Naive thymus-derived CD8-positive, alpha-beta T cell (primary cell): ENCODE results near the gene RASL12. TPM values are rescaled to one million over a fixed set of nuclear protein-coding genes. Genes with fewer than 3 reads are reported as not detected.
"Not testable (repeated sequence)": the region's sequence is repeated elsewhere in the genome, so short reads cannot be mapped to it uniquely, and the experiment has no call there.

Experiments used
- ATAC-seq, 2 donors: fragments of 150-1000 bp; cut with Tn5 transposase in 1 of 2; sonication (Bioruptor Pico), chemical (Tn5 transposase) in 1 of 2; 1 replicate in 1 of 2; 2 replicates in 1 of 2; pipeline ENCODE4 v1.10.0; 2021; ENCODE audit warnings: mild to moderate bottlenecking in 2 of 2, moderate library complexity in 2 of 2
- POLR2A ChIA-PET: fragments of 350-600 bp; sonication (Branson Sonifier 250); formaldehyde crosslinking; loops from one replicate; lab custom pipeline; 2021; ENCODE audit warnings: antibody characterized with exemption; lab: Charles Lee
- DNase-seq, 10 donors: peaks; one replicate each; pipeline versions ENCODE4 v3.0.0 to v3.0.0-alpha.2; 2020 to 2022
- H3K27ac Mint-ChIP-seq, 10 donors: one replicate each; pipeline ENCODE4 v1.8.0; 2020 to 2022; ENCODE audit warnings: mild to moderate bottlenecking in 10 of 10, mixed read lengths in 10 of 10, moderate library complexity in 4 of 10, inconsistent platforms in 1 of 10
- H3K27me3 Mint-ChIP-seq, 5 donors: one replicate each; pipeline ENCODE4 v1.8.0; 2021 to 2022; ENCODE audit warnings: mixed read lengths in 5 of 5
- H3K36me3 Mint-ChIP-seq, 3 donors: one replicate each; pipeline ENCODE4 v1.8.0; 2020 to 2022; ENCODE audit warnings: mixed read lengths in 3 of 3, mild to moderate bottlenecking in 2 of 3, inconsistent platforms in 1 of 3
- H3K4me1 Mint-ChIP-seq, 4 donors: one replicate each; pipeline ENCODE4 v1.8.0; 2021 to 2022; ENCODE audit warnings: mixed read lengths in 4 of 4
- H3K4me3 Mint-ChIP-seq, 10 donors: one replicate each; pipeline ENCODE4 v1.8.0; 2020 to 2022; ENCODE audit warnings: mild to moderate bottlenecking in 10 of 10, mixed read lengths in 10 of 10, moderate library complexity in 6 of 10, inconsistent platforms in 1 of 10
- H3K9me3 Mint-ChIP-seq, 9 donors: one replicate each; pipeline ENCODE4 v1.8.0; 2020 to 2022; ENCODE audit warnings: mixed read lengths in 9 of 9, mild to moderate bottlenecking in 3 of 9, inconsistent platforms in 1 of 9, moderate library complexity in 1 of 9
- polyA plus RNA-seq, 3 donors: library from polyadenylated mRNA; unstranded; fragments of 300-500 nt; fragmentation: Illumina TruSeq; gene quantifications; one replicate each; pipeline ENCODE4 v1.2.3, GENCODE V29; 2021
- total RNA-seq, 8 experiments: library from RNA in 2 of 8; stranded (reverse) in 2 of 8; gene quantifications; one replicate each; pipeline ENCODE4 v1.2.3 and lab custom pipeline; 2021 to 2026

Gene RASL12
- total and polyA plus RNA-seq, 5 experiments from 2014 or later = not detected

DNA sequence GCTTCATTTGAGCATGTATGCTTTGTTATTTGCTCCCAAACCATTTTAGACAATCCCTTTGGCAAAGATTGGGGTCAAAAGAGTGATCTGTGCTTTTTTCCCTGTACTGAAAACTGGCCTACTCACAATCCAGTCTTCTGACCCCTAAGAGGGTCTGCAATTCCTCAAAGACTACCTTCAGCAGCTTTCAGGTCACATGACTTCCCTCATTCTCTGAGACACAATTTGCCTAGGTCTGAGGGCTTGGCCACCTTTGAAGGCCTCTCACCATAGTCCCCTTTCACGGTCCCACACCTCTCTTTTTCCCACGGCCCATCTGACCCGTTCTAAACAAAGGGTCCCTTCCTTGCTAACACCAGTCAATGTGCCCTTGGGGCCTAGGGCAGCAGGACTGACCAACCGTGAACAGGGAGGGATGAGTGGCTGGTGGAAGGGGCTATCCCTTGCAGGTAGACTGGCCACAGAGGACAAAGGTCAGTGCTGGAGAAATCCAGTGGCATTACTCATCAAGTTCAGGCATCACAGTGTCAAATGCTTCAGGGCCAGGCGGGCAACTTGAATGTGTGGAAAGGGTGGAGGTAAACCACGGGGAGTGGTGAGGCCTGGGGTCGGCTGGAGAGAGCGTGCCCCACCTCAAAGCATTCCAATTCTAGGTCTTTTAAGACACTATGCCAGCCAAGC lies 10.8 kb downstream of the RASL12 start:
- Mint-ChIP-seq H3K27ac (no peak overlapping the region), H3K36me3 (no peaks in the 10 kb centered on the region), H3K4me3 (no peak overlapping the region), H3K4me1 (peaks cover 0 to 5% (median under 1%) of the 10 kb centered on the region in 4 donors), H3K9me3 (no peaks in the 10 kb centered on the region), H3K27me3 (peaks cover 0 to 6% (median 2%) of the 10 kb centered on the region in 5 donors)
- ATAC-seq = no peak
- no peak for DNase-seq
- POLR2A ChIA-PET = no interaction called here

DNA sequence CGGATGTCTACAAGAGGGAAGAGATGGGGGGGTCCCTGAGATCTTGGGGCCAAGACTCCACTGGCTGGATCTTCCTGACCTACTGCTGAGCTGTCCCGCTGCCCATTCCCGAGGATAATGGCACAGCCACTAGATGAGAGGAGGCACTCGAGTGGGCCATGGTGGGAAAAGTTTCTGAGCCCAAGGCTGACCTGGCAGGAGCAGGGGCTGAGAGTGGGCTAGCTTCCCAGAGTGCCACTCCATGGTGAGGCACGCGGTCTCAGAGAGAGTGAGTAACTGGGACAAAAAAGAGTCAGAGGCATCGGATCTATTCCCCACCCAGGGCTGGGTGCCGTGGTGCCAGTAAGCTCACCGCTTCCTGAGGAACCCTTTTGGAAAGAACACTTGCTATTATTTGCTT lies 11.7 kb downstream of the RASL12 start:
- ATAC-seq = no peak
- Mint-ChIP-seq H3K27ac (peak overlapping the region in 1 of 10 donors; percentile 3), H3K4me1 (peaks cover 0 to 5% (median 2%) of the 10 kb centered on the region in 4 donors), H3K9me3 (no peaks in the 10 kb centered on the region), H3K27me3 (peaks cover 0 to 6% (median 2%) of the 10 kb centered on the region in 5 donors), H3K36me3 (no peaks in the 10 kb centered on the region), H3K4me3 (no peak overlapping the region)
- DNase-seq = no peak
- POLR2A ChIA-PET = no interaction called here

DNA sequence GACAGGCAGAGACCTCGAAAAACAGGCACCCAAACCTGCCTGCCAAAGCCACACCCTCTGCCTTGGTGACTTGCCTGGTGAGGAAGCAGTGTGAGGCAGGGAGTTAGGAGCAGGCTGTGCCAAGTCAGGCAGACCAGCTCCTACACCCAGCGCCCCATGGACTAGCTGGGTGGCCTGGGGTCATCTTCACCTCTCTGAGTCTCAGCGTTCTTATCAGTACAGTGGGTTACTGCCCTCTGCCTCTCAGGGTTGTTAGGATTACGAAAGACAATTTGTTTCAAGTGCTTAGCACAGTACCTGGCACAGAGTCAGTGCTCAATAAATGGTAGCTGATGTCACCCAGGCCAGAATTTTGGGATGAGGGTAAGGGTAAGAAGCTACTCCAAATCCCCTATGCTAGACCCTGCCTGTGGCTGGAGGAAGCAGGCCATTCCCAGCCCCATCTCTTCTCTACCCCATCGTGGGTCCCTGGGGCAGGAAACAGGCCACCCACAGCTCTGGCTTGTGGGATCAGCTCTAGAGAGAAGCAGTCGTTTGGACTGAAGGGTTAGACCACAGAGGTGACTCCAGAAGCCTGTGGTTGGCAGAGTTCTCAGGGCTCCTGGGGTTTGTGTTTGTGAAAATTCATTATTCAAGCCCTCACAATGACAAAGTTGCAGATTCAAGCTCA lies 12.5 kb downstream of the RASL12 start:
- POLR2A ChIA-PET = no interaction called here
- Mint-ChIP-seq H3K27ac (peak overlapping the region in 2 of 10 donors; percentile 46 to 48), H3K4me1 (peaks cover under 1 to 5% (median 3%) of the 10 kb centered on the region in 4 donors), H3K27me3 (peaks cover 0 to 6% (median 0%) of the 10 kb centered on the region in 5 donors), H3K9me3 (no peaks in the 10 kb centered on the region), H3K36me3 (no peaks in the 10 kb centered on the region), H3K4me3 (no peak overlapping the region)
- DNase-seq (no peak), ATAC-seq (no peak)

DNA sequence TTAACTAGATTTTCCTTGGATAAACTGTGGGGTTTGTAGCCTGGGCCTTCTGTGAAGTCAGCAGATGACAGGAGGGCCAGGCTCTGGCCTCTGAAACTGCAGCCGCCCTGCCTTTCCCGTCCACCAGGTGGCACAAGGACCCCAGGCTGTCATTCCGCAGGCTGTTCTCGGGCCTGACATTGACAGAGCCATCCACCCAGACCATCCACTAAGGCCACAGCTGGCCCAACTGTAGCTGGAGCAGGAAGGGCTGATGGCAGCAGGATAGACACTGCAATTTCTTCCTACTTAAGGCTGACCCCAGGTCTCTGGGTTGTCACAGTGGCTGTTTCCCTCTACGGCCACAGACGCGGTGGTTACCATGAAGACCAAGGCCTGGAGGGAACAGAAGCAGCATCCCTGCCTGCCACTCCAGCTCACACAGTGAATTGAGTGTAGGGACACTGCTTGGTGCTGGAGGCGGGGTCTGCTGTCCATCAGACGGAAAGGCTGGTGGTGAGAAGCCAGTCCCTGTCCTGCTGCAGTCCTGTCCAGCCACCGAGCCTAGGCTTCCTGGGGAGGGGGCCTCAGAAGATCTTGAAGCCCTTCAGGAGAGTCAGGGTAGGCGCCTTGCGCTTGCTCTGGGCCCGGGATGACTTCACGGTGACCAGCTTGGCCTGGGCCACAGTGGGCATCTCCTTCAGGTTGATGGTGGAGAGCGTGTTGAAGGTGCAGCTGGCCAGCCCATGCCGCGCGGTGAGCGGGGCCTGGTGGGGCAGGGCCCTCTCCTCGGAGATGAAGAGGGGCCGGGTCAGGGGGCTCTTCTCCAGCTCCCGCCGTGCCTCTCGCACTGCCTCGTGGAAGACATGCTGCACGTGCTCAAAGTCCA lies 13.2 kb downstream of the RASL12 start:
- Mint-ChIP-seq H3K9me3 (no peaks in the 10 kb centered on the region), H3K27me3 (peaks cover 0 to 6% (median 0%) of the 10 kb centered on the region in 5 donors), H3K36me3 (no peaks in the 10 kb centered on the region), H3K4me3 (no peak overlapping the region), H3K4me1 (peaks cover 7 to 12% (median 8%) of the 10 kb centered on the region in 4 donors), H3K27ac (peak overlapping the region in 2 of 10 donors; percentile 21 to 47)
- POLR2A ChIA-PET = no interaction called here
- DNase-seq (peak; percentile 21 to 77 (median 49)), ATAC-seq (peak; percentile 38 to 46)

DNA sequence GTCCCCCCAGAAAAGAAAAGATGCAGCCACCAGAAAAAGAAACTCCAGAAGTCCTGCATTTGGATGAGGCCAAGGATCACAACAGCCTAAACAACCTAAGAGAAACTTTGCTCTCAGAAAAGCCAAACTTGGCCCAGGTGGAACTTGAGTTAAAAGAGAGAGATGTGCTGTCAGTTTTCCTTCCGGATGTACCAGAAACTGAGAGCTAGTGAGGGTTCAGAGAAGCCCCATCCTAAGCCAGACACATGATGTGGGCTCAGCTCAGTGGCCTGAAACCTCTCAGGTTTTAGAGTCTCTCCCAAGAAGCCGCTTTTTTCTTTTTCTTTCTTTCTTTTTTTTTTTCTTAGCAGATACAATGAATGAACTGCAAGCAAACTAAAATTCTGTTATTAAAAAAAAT lies 14.8 kb downstream of the RASL12 start:
- DNase-seq (no peak), ATAC-seq (no peak)
- Mint-ChIP-seq H3K9me3 (no peaks in the 10 kb centered on the region), H3K4me3 (no peak overlapping the region), H3K27ac (no peak overlapping the region), H3K4me1 (peaks cover 10 to 18% (median 14%) of the 10 kb centered on the region in 4 donors), H3K27me3 (peaks cover 0 to 6% (median 0%) of the 10 kb centered on the region in 5 donors), H3K36me3 (no peaks in the 10 kb centered on the region)
- POLR2A ChIA-PET = no interaction called here

DNA sequence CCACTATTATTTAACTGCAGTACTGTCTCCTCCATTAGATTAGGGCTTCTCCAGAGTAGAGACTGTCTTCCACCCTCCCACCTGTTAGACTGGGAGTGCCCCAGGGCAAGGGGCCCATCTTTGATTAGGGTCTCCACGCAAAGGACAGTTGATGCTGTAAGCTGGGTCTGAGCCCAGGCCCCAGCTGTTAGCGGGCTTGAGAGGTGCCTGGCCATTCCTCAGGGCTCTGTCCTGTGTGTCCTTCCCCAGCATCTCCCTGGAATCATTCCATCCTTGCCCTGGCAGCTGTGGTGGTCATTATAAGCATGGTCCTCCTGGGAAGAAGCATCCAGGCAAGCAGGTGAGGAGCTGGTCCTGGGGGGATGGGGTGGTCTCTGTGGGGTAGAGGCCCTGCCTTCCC lies 16.5 kb downstream of the RASL12 start:
- DNase-seq (no peak), ATAC-seq (no peak)
- Mint-ChIP-seq H3K36me3 (no peaks in the 10 kb centered on the region), H3K9me3 (no peaks in the 10 kb centered on the region), H3K4me1 (peaks cover 10 to 18% (median 14%) of the 10 kb centered on the region in 4 donors), H3K4me3 (peak overlapping the region in 1 of 10 donors; percentile 22), H3K27ac (peak overlapping the region in 3 of 10 donors; percentile 46 to 70 (median 53)), H3K27me3 (peaks cover 0 to 4% (median 0%) of the 10 kb centered on the region in 5 donors)
- POLR2A ChIA-PET = no interaction called here

DNA sequence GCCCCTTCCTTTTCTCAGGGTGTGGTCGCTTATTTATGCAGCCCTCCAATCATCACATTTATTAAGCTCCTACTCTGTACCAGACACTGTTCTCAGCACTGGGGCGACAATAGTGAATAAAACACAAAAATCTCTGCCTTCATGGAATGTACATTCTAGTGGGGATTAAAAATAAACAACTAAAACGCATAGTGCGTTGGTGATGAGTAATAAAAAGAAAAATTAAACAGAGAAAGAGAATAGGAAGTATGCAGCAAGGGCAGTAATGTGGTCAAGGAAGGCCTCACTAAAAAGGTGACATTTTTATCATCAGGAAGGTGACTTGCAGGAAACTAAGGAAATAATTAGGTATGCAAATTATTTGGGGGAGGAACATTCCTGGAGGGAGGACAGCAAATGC lies 17.5 kb downstream of the RASL12 start:
- peak overlapping the region in 3 of 10 donors; percentile 57 to 95 (median 77) for H3K27ac Mint-ChIP-seq

DNA sequence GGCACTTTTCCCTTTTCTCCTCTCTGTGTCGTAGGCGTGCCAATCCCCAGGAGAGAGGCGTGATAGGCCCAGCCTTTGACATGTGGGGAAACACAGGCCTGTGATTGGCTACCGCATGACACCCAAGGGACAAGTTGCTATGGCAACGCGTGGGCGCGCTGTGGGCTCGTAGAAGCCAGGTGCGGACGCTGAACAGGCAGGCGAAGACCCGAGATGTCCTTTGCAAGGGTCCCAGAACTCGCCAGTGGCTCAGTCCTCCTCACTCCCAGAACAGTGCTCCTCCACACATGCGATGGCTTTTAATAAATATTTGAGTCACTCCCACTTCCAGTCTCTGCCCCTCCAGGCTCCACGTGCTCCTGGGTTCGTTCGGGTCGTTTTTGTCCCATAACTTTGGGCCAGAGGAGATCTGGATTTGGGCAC lies 18.4 kb downstream of the RASL12 start:
- peak overlapping the region in 7 of 10 donors; percentile 73 to 95 (median 82) for H3K27ac Mint-ChIP-seq
- DNase-seq (peak; percentile 71 to 93 (median 84)), ATAC-seq (peak; percentile 99 to 100)
- peak overlapping the region; percentile 57 to 83 (median 69) for H3K4me3 Mint-ChIP-seq
- peaks cover 0 to 5% (median 0%) of the 10 kb centered on the region in 5 donors for H3K27me3 Mint-ChIP-seq
- no peaks in the 10 kb centered on the region for H3K36me3 Mint-ChIP-seq
- POLR2A ChIA-PET = no interaction called here
- no peaks in the 10 kb centered on the region for H3K9me3 Mint-ChIP-seq
- peaks cover 10 to 14% (median 13%) of the 10 kb centered on the region in 4 donors for H3K4me1 Mint-ChIP-seq

More for the DNA sequence above, 17.5 kb downstream of the RASL12 start:
- Mint-ChIP-seq H3K36me3 (no peaks in the 10 kb centered on the region), H3K9me3 (no peaks in the 10 kb centered on the region), H3K4me1 (peaks cover 10 to 14% (median 13%) of the 10 kb centered on the region in 4 donors), H3K4me3 (peak overlapping the region in 9 of 10 donors; percentile 31 to 83 (median 65)), H3K27me3 (no peaks in the 10 kb centered on the region)
- POLR2A ChIA-PET = interaction anchor here (0.7 kb wide), 1 partner anchor 9 kb away, joined by 11 read pairs; no protein-coding TSS in a partner anchor
- DNase-seq (no peak), ATAC-seq (no peak)

DNA sequence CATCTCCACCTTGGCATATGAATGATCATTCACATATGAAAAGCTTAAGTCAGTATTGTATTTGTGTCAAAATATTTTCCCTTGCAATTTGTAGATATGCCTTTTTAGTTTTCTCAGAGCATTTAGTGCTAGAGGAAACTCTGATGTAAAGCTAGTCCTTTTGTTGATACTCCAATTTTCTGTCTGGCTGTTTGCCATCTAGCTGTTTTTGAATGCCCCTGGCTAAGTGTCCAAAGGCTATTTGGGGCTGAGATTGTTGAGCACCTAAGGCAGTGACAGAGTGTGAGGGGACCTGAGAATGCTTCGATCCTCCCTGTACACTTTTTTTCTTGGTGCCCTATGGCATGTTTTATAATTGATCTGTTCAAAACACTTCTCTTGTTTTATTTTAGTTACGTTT lies 19.6 kb downstream of the RASL12 start:
- no peak for DNase-seq
- Mint-ChIP-seq H3K4me1 (peaks cover 10 to 14% (median 13%) of the 10 kb centered on the region in 4 donors), H3K4me3 (no peak overlapping the region), H3K27me3 (peaks cover 0 to 5% (median 0%) of the 10 kb centered on the region in 5 donors), H3K36me3 (no peaks in the 10 kb centered on the region), H3K27ac (no peak overlapping the region), H3K9me3 (no peaks in the 10 kb centered on the region)
- POLR2A ChIA-PET = no interaction called here
- ATAC-seq = no peak

DNA sequence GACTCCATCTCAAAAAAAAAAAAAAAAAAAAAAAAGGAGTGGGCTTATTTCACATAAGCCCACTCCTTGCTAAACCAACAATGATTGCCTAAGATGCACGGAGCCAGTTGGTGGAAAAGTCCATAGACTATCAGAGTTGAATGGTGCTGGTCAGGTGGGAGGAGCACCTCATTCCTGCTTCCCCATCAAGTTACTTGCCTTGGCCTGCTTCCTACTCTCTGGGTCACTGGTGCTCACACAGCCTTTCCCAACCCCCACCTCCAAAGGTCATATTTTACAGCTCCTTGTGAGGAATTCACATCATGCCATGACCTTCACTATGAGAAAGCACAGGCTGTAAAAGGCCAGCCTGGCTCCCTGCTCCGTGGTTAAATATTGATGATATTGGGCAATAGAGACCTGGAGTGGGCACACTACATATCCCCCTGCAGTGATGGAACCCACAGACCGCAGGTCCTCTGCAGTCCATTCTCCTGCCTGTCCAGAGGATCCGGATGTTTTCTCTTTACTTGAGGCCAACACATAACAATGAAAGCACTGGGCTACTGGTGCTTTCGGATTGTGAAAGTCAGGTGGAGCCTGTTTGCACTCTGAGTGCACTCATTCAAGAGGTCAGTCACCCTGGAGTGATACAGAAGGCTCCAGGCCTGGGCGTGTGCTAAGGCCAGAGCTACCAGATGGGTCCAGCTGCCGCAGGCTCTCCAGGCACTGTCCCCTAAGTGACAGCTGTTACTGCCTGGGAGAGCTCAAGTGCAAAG lies 22.9 kb downstream of the RASL12 start, which contains the start of gene SLC51B:
Gene SLC51B (plus strand): TSS at position 664 of the 758 bp plus-strand sequence. CDS start 4,618 bp downstream, outside the sequence.
- peaks cover 0 to 8% (median 5%) of the 10 kb centered on the region in 5 donors for H3K27me3 Mint-ChIP-seq
- H3K4me3 Mint-ChIP-seq = no peak within 1 kb of the TSS
- DNase-seq = no peak
- no peak within 1 kb of the TSS for H3K27ac Mint-ChIP-seq
- POLR2A ChIA-PET = interaction anchor here (0.6 kb wide), 1 partner anchor 1524 kb away, joined by 3 read pairs; no protein-coding TSS in a partner anchor
- H3K4me1 Mint-ChIP-seq = peaks cover 6 to 10% (median 8%) of the 10 kb centered on the region in 4 donors
- ATAC-seq = no peak
- no peaks in the 10 kb centered on the region for H3K36me3 Mint-ChIP-seq
- no peaks in the 10 kb centered on the region for H3K9me3 Mint-ChIP-seq

DNA sequence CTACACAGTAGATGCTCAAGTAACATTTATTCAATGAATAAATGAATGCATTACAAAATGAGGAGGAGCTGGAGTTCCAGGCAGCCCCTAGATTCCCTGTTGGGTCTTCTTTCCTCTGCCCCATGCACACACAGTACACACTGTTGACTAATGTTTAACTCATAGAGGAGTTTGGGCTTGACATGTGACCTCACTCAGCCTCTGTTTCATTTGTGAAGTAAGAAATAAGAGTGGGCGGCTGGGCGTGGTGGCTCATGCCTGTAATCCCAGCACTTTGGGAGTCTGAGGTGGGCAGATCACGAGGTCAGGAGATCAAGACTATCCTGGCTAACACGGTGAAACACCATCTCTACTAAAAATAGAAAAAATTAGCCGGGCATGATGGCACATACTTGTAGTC lies 23.6 kb downstream of the RASL12 start:
- H3K9me3 Mint-ChIP-seq, H3K27ac Mint-ChIP-seq, DNase-seq, H3K36me3 Mint-ChIP-seq, H3K4me1 Mint-ChIP-seq, H3K27me3 Mint-ChIP-seq, ATAC-seq, H3K4me3 Mint-ChIP-seq: not testable (repeated sequence)
- POLR2A ChIA-PET = interaction anchor here (0.6 kb wide), 1 partner anchor 1523 kb away, joined by 3 read pairs; no protein-coding TSS in a partner anchor
